ENCODE measurements around the gene C8G. TPM values are rescaled to one million over a fixed set of nuclear protein-coding genes. Genes with fewer than 3 reads are reported as not detected.

Gene C8G
- polyA plus RNA-seq, 3 donors = 0.83 to 1.3 (median 1.2) TPM

GRCh38 chr9:136920069-136920468 lies 25.0 kb upstream of the C8G start:
- no peak for DNase-seq

- DNase-seq = no peak
Measured at GRCh38 chr9:136920734-136921231, 24.3 kb upstream of the C8G start.

- DNase-seq = no peak
Measured at GRCh38 chr9:136921307-136921706, 23.7 kb upstream of the C8G start.

GRCh38 chr9:136921718-136922117 lies 23.3 kb upstream of the C8G start:
- DNase-seq = no peak

GRCh38 chr9:136922540-136922939 lies 22.5 kb upstream of the C8G start:
- DNase-seq = no peak

- no peak for DNase-seq
Measured at GRCh38 chr9:136923881-136924280, 21.2 kb upstream of the C8G start.

- no peak for DNase-seq
Measured at GRCh38 chr9:136925414-136926153, 19.5 kb upstream of the C8G start.

- no peak for DNase-seq
Measured at GRCh38 chr9:136926154-136926704, 18.8 kb upstream of the C8G start.

- no peak for DNase-seq
Measured at GRCh38 chr9:136926749-136927148, 18.3 kb upstream of the C8G start.

- no peak for DNase-seq
Measured at GRCh38 chr9:136927343-136928271, 17.4 kb upstream of the C8G start.

- DNase-seq = no peak
Measured at GRCh38 chr9:136928591-136928990, 16.5 kb upstream of the C8G start.

- DNase-seq = no peak
Measured at GRCh38 chr9:136930014-136930413, 15.0 kb upstream of the C8G start.

- no peak for DNase-seq
Measured at GRCh38 chr9:136931611-136932130, 13.4 kb upstream of the C8G start.

- DNase-seq = no peak
Measured at GRCh38 chr9:136934277-136934676, 10.8 kb upstream of the C8G start.

GRCh38 chr9:136935651-136936050 lies 9.4 kb upstream of the C8G start:
- DNase-seq = no peak

- no peak for DNase-seq
Measured at GRCh38 chr9:136936645-136937170, 8.3 kb upstream of the C8G start.

- DNase-seq = no peak
Measured at GRCh38 chr9:136937186-136938001, 7.6 kb upstream of the C8G start.

GRCh38 chr9:136939431-136939995 lies 5.5 kb upstream of the C8G start:
- DNase-seq = no peak

GRCh38 chr9:136939996-136940525 lies 5.0 kb upstream of the C8G start:
- no peak for DNase-seq

- no peak for DNase-seq
Measured at GRCh38 chr9:136940526-136941230, 4.4 kb upstream of the C8G start.
